H9 (cell line): ENCODE results near the gene CALCOCO1. TPM values are rescaled to one million over a fixed set of nuclear protein-coding genes. Genes with fewer than 3 reads are reported as not detected.

ENCODE experiments used
- DNase-seq: peaks from one replicate; pipeline ENCODE4 v3.0.0-alpha.2; 2017
- H2AFZ ChIP-seq: one replicate; pipeline ENCODE4 v1.6.1; 2013; ENCODE audit warnings: mild to moderate bottlenecking, low read length, control low read depth, moderate library complexity
- H2AK5ac ChIP-seq: 2 replicates; pipeline ENCODE4 v1.6.1; 2013; ENCODE audit warnings: low read length, control low read depth, mixed read lengths; ENCODE audit not compliant: insufficient read length
- H2BK120ac ChIP-seq: one replicate; pipeline ENCODE4 v1.6.1; 2013; ENCODE audit warnings: low read depth, mild to moderate bottlenecking, low read length, control low read depth, inconsistent platforms; ENCODE audit not compliant: poor library complexity, severe bottlenecking
- H2BK12ac ChIP-seq: 2 replicates; pipeline ENCODE4 v1.6.1; 2013; ENCODE audit warnings: low read length, control low read depth, mixed read lengths, low read depth; ENCODE audit not compliant: insufficient read length
- H2BK15ac ChIP-seq: 2 replicates; pipeline ENCODE4 v1.6.1; 2013; ENCODE audit warnings: low read depth, low read length, control low read depth
- H2BK20ac ChIP-seq: one replicate; pipeline ENCODE4 v1.6.1; 2013; ENCODE audit warnings: low read depth, mild to moderate bottlenecking, low read length, control low read depth, inconsistent platforms; ENCODE audit not compliant: poor library complexity, severe bottlenecking
- H2BK5ac ChIP-seq: 2 replicates; pipeline ENCODE4 v1.6.1; 2013; ENCODE audit warnings: low read length, control low read depth, mixed read lengths; ENCODE audit not compliant: insufficient read length
- H3K14ac ChIP-seq: 2 replicates; pipeline ENCODE4 v1.6.1; 2013; ENCODE audit warnings: low read length, control low read depth; ENCODE audit not compliant: insufficient read depth
- H3K18ac ChIP-seq: 2 replicates; pipeline ENCODE4 v1.6.1; 2013; ENCODE audit warnings: low read depth, mild to moderate bottlenecking, mixed read lengths, low read length, control low read depth; ENCODE audit not compliant: insufficient read length
- H3K23ac ChIP-seq: 2 replicates; pipeline ENCODE4 v1.6.1; 2013; ENCODE audit warnings: low read length, control low read depth, mixed read lengths, low read depth; ENCODE audit not compliant: insufficient read length
- H3K23me2 ChIP-seq: 2 replicates; pipeline ENCODE4 v1.6.1; 2013; ENCODE audit warnings: low read depth, mild to moderate bottlenecking, mixed read lengths, low read length, control low read depth; ENCODE audit not compliant: insufficient read length, poor library complexity, severe bottlenecking
- H3K27ac ChIP-seq: 2 replicates; pipeline ENCODE4 v1.5.1; 2013; ENCODE audit warnings: low read length, control low read depth, mixed read lengths, low read depth; ENCODE audit not compliant: insufficient read length
- H3K27me3 ChIP-seq: 2 replicates; pipeline ENCODE4 v1.6.1; 2013; ENCODE audit warnings: low read length, control low read depth, inconsistent platforms; ENCODE audit not compliant: insufficient read depth
- H3K4ac ChIP-seq: 2 replicates; pipeline ENCODE4 v1.6.1; 2013; ENCODE audit warnings: low read depth, mild to moderate bottlenecking, control low read depth, inconsistent platforms, low read length, moderate library complexity
- H3K4me1 ChIP-seq: 2 replicates; pipeline ENCODE4 v1.6.1; 2013; ENCODE audit warnings: low read length, control low read depth, inconsistent platforms; ENCODE audit not compliant: insufficient read depth
- H3K4me2 ChIP-seq: 2 replicates; pipeline ENCODE4 v1.6.1; 2013; ENCODE audit warnings: low read length, control low read depth, mixed read lengths; ENCODE audit not compliant: insufficient read length, insufficient read depth
- H3K56ac ChIP-seq: 2 replicates; pipeline ENCODE4 v1.6.1; 2013; ENCODE audit warnings: low read depth, mild to moderate bottlenecking, mixed read lengths, low read length, control low read depth; ENCODE audit not compliant: insufficient read length
- H3K79me1 ChIP-seq: 2 replicates; pipeline ENCODE4 v1.6.1; 2013; ENCODE audit warnings: low read depth, mild to moderate bottlenecking, moderate library complexity, low read length, control low read depth, inconsistent platforms; ENCODE audit not compliant: insufficient read depth, poor library complexity, severe bottlenecking
- H3K79me2 ChIP-seq: 2 replicates; pipeline ENCODE4 v1.6.1; 2013; ENCODE audit warnings: low read length, control low read depth, inconsistent platforms; ENCODE audit not compliant: insufficient read depth
- H3K9ac ChIP-seq: 2 replicates; pipeline ENCODE4 v1.6.1; 2013; ENCODE audit warnings: low read length, control low read depth, mixed read lengths; ENCODE audit not compliant: insufficient read length; ENCODE audit errors: extremely low read depth
- H3K9me3 ChIP-seq: one replicate; pipeline ENCODE4 v1.6.1; 2013; ENCODE audit warnings: low read depth, low read length, inconsistent platforms; ENCODE audit not compliant: control insufficient read depth
- H3T11ph ChIP-seq: one replicate; pipeline ENCODE4 v1.6.1; 2013; ENCODE audit warnings: mild to moderate bottlenecking, low read length, control low read depth, inconsistent platforms
- H4K20me1 ChIP-seq: one replicate; pipeline ENCODE4 v1.6.1; 2013; ENCODE audit not compliant: control insufficient read depth, insufficient read length, insufficient read depth
- H4K5ac ChIP-seq: 2 replicates; pipeline ENCODE4 v1.6.1; 2013; ENCODE audit warnings: low read depth, mild to moderate bottlenecking, mixed read lengths, low read length, control low read depth; ENCODE audit not compliant: insufficient read length
- H4K8ac ChIP-seq: replicated peaks from 2 replicates; pipeline ENCODE4 v1.6.1; 2013; ENCODE audit warnings: low read length, control low read depth, mixed read lengths, low read depth; ENCODE audit not compliant: insufficient read length
- H4K91ac ChIP-seq: 2 replicates; pipeline ENCODE4 v1.6.1; 2013; ENCODE audit warnings: low read depth, mild to moderate bottlenecking, moderate library complexity, mixed read lengths, low read length, control low read depth; ENCODE audit not compliant: insufficient read length
- H3K27ac Mint-ChIP-seq, 3 experiments: 2 replicates in 2 of 3; 3 replicates in 1 of 3; pipeline ENCODE4 v1.8.0; 2020 to 2021; ENCODE audit warnings: mixed read lengths in 3 of 3, mild to moderate bottlenecking in 1 of 3, moderate library complexity in 1 of 3
- H3K27me3 Mint-ChIP-seq: 2 replicates; pipeline ENCODE4 v1.8.0; 2021; ENCODE audit warnings: low read depth, mild to moderate bottlenecking, moderate library complexity, mixed read lengths
- H3K36me3 Mint-ChIP-seq, 3 experiments: 2 replicates in 2 of 3; 3 replicates in 1 of 3; pipeline ENCODE4 v1.8.0; 2020 to 2021; ENCODE audit warnings: low read depth in 3 of 3, mixed read lengths in 3 of 3; ENCODE audit not compliant: insufficient read depth in 1 of 3
- H3K4me1 Mint-ChIP-seq, 2 experiments: 2 replicates each; pipeline ENCODE4 v1.8.0; 2020; ENCODE audit warnings: mixed read lengths in 2 of 2
- H3K4me3 Mint-ChIP-seq, 2 experiments: 2 replicates in 1 of 2; 3 replicates in 1 of 2; pipeline ENCODE4 v1.8.0; 2020 to 2021; ENCODE audit warnings: mild to moderate bottlenecking in 2 of 2, mixed read lengths in 2 of 2, moderate library complexity in 1 of 2
- H3K9me3 Mint-ChIP-seq, 2 experiments: 2 replicates in 1 of 2; 3 replicates in 1 of 2; pipeline ENCODE4 v1.8.0; 2020; ENCODE audit warnings: mild to moderate bottlenecking in 2 of 2, mixed read lengths in 2 of 2, moderate library complexity in 1 of 2
- CTCF ChIP-seq: fragments of 200-600 bp; sonication (generic); conservative IDR thresholded peaks from 3 replicates; pipeline ENCODE4 v1.8.0; 2021; ENCODE audit warnings: antibody characterized with exemption, mild to moderate bottlenecking
- WGBS: extraction: QIAGEN DNeasy Blood & Tissue Kit; methylation state at CpG from one replicate; pipeline ENCODE4 v1.1.7; 2013; ENCODE audit warnings: missing lambda C conversion rate, low lambda C conversion rate, mixed read lengths; ENCODE audit not compliant: insufficient read length; ENCODE audit errors: extremely low coverage; 5-methylcytosine and 5-hydroxymethylcytosine counted together
- total RNA-seq: library from RNA; stranded (reverse); gene quantifications from 2 replicates; pipeline ENCODE4 v1.2.1, GENCODE V29; 2021

The CALCOCO1 gene
- total RNA-seq, 1 experiment from 2014 or later = 22.3 TPM

- no peaks in the 10 kb centered on the region for H3K9me3 ChIP-seq
- H4K20me1 ChIP-seq = no peaks in the 10 kb centered on the region
- no peaks in the 10 kb centered on the region for H3K79me1 ChIP-seq
- Mint-ChIP-seq H3K27me3 (peaks cover 63% of the 10 kb centered on the region), H3K9me3 (no peaks in the 10 kb centered on the region), H3K4me3 (no peak overlapping the region), H3K4me1 (peaks cover 4 to 10% of the 10 kb centered on the region in 2 experiments), H3K36me3 (no peaks in the 10 kb centered on the region), H3K27ac (no peak overlapping the region)
- no peak overlapping the region for H2BK12ac ChIP-seq
- H3K18ac ChIP-seq = no peak overlapping the region
- H2BK15ac ChIP-seq = no peak overlapping the region
- H3K79me2 ChIP-seq = no peaks in the 10 kb centered on the region
- no peak overlapping the region for H3K9ac ChIP-seq
- H3K4ac ChIP-seq = no peak overlapping the region
- no peak for TF ChIP-seq CTCF
- H3K4me2 ChIP-seq = no peak overlapping the region
- WGBS = no CpG with 5 or more reads among the region's 1 CpG
- no peak overlapping the region for H2BK5ac ChIP-seq
- no peak overlapping the region for H4K91ac ChIP-seq
- H4K8ac ChIP-seq = no peak overlapping the region
- no peak overlapping the region for H3K14ac ChIP-seq
- H3T11ph ChIP-seq = no peak overlapping the region
- no peak for DNase-seq
- H3K27me3 ChIP-seq = no peaks in the 10 kb centered on the region
- no peak overlapping the region for H2BK120ac ChIP-seq
- H3K23me2 ChIP-seq = no peaks in the 10 kb centered on the region
- no peak overlapping the region for H2AFZ ChIP-seq
- H2BK20ac ChIP-seq = no peak overlapping the region
- H3K56ac ChIP-seq = no peak overlapping the region
- H3K4me1 ChIP-seq = no peaks in the 10 kb centered on the region
- H3K27ac ChIP-seq = no peak overlapping the region
- no peak overlapping the region for H4K5ac ChIP-seq
- H2AK5ac ChIP-seq = no peak overlapping the region
- no peak overlapping the region for H3K23ac ChIP-seq
These were observed 49.6 kb upstream of the CALCOCO1 start for GRCh38 chr12:53776872-53777271.
